K562 (cell line): Measurements from ENCODE around the gene STK36. TPM values are rescaled to one million over a fixed set of nuclear protein-coding genes. Genes with fewer than 3 reads are reported as not detected.

ENCODE experiments used
- CEBPG ChIP-seq, 3 experiments: fragments of 200-800 bp in 1 of 3; sonication (Bioruptor generic) in 1 of 3; sonication (generic) in 1 of 3; formaldehyde crosslinking in 1 of 3; IDR thresholded peaks in 2 of 3; conservative IDR thresholded peaks in 1 of 3; 2 replicates each; pipeline versions ENCODE4 v1.6.1 to v1.8.0; 2016 to 2022; ENCODE audit warnings: missing compliant biosample characterization in 2 of 3, missing genetic modification characterization in 2 of 3, mild to moderate bottlenecking in 1 of 3, missing genetic modification reagents in 1 of 3
- GMEB1 ChIP-seq: fragments of 250-450 bp; sonication (Bioruptor Pico); IDR thresholded peaks from 2 replicates; pipeline ENCODE4 v1.4.0; 2020; ENCODE audit warnings: mild to moderate bottlenecking
- JUNB ChIP-seq: fragments of 450-650 bp; formaldehyde crosslinking; conservative IDR thresholded peaks from 2 replicates; pipeline ENCODE4 v1.4.0; 2020; ENCODE audit warnings: mild to moderate bottlenecking
- NBN ChIP-seq: fragments of 450-650 bp; IDR thresholded peaks from 2 replicates; pipeline ENCODE4 v1.6.1; 2016; ENCODE audit warnings: low read depth, mild to moderate bottlenecking
- NFATC3 ChIP-seq: fragments of 450-650 bp; IDR thresholded peaks from 2 replicates; pipeline ENCODE4 v1.6.1; 2017; ENCODE audit warnings: mild to moderate bottlenecking
- PHB2 ChIP-seq: fragments of 450-650 bp; IDR thresholded peaks from 2 replicates; pipeline ENCODE4 v1.6.1; 2017; ENCODE audit warnings: low read depth
- POLR2G ChIP-seq: fragments of 200-400 bp; formaldehyde crosslinking; IDR thresholded peaks from 2 replicates; pipeline ENCODE4 v1.6.1; 2017; ENCODE audit warnings: low read depth, mild to moderate bottlenecking, antibody characterized with exemption, low read length, moderate library complexity
- PTTG1 ChIP-seq: fragments of 450-650 bp; IDR thresholded peaks from 2 replicates; pipeline ENCODE4 v1.6.1; 2016; ENCODE audit warnings: low read depth, mild to moderate bottlenecking, missing genetic modification characterization, missing compliant biosample characterization
- TAF15 ChIP-seq: fragments of 200-400 bp; formaldehyde crosslinking; IDR thresholded peaks from 2 replicates; pipeline ENCODE4 v1.6.1; 2017; ENCODE audit warnings: mild to moderate bottlenecking, low read depth, low read length, moderate library complexity
- TCF7L2 ChIP-seq: fragments of 150-350 bp; IDR thresholded peaks from 2 replicates; pipeline ENCODE4 v1.6.1; 2016; ENCODE audit warnings: low read depth, mild to moderate bottlenecking, low read length, moderate library complexity
- YBX1 ChIP-seq: fragments of 450-650 bp; IDR thresholded peaks from 2 replicates; pipeline ENCODE4 v1.7.1; 2016; ENCODE audit warnings: mild to moderate bottlenecking
- ZNF146 ChIP-seq: IDR thresholded peaks from one replicate; pipeline ENCODE4 v1.6.1; 2018; ENCODE audit warnings: missing compliant biosample characterization; ENCODE audit not compliant: unreplicated experiment
- ZNF436 ChIP-seq: fragments of 250-450, 450-650 bp; sonication (Bioruptor Pico); formaldehyde crosslinking; IDR thresholded peaks from 2 replicates; pipeline ENCODE4 v1.7.0; 2020; ENCODE audit warnings: mild to moderate bottlenecking
- ZNF592 ChIP-seq: fragments of 450-650 bp; IDR thresholded peaks from 2 replicates; pipeline ENCODE4 v1.6.1; 2017; ENCODE audit warnings: antibody characterized with exemption, mild to moderate bottlenecking
- polyA plus RNA-seq, 8 experiments: library from polyadenylated mRNA; depleted of rRNA in 4 of 8; stranded (reverse) in 5 of 8; unstranded in 3 of 8; fragments of >200 nt; fragmentation: Nextera tagmentation in 2 of 8; fragmentation: Illumina TruSeq in 1 of 8; extraction: Ambion mirVana in 2 of 8; extraction: Trizol in 1 of 8; gene quantifications; 2 replicates each; pipeline versions ENCODE4 v1.2.1 to v1.2.3, GENCODE V29; 2011 to 2014; ENCODE audit warnings: inconsistent platforms in 1 of 8, missing spikeins in 1 of 8
- total RNA-seq, 7 experiments: library from RNA; depleted of rRNA in 6 of 7; stranded (reverse); fragments of >200 nt in 6 of 7; fragmentation: Illumina TruSeq in 2 of 7; extraction: Trizol in 2 of 7; gene quantifications; 2 replicates each; pipeline versions ENCODE4 v1.2.1 to v1.2.3, GENCODE V29; 2011 to 2021; ENCODE audit warnings: low replicate concordance in 1 of 7
- TF ChIP-seq, protein P1 (sequence below): conservative IDR thresholded peaks from 2 replicates; pipeline ENCODE4 v1.6.1; 2011; ENCODE audit warnings: low read depth, mild to moderate bottlenecking, low read length; ENCODE audit not compliant: control insufficient read depth
- TF ChIP-seq, protein P2 (sequence below): fragments of 250-450 bp; sonication (Bioruptor Pico); IDR thresholded peaks from 2 replicates; pipeline ENCODE4 v1.9.0; 2021; ENCODE audit warnings: mild to moderate bottlenecking, inconsistent platforms

STK36 gene
- total and polyA plus RNA-seq, 9 of the 15 experiments (the other 6 are each of a cell fraction or from before 2014, with no cell fraction given), result 3.5 to 12.4 (median 6.7) TPM

DNA sequence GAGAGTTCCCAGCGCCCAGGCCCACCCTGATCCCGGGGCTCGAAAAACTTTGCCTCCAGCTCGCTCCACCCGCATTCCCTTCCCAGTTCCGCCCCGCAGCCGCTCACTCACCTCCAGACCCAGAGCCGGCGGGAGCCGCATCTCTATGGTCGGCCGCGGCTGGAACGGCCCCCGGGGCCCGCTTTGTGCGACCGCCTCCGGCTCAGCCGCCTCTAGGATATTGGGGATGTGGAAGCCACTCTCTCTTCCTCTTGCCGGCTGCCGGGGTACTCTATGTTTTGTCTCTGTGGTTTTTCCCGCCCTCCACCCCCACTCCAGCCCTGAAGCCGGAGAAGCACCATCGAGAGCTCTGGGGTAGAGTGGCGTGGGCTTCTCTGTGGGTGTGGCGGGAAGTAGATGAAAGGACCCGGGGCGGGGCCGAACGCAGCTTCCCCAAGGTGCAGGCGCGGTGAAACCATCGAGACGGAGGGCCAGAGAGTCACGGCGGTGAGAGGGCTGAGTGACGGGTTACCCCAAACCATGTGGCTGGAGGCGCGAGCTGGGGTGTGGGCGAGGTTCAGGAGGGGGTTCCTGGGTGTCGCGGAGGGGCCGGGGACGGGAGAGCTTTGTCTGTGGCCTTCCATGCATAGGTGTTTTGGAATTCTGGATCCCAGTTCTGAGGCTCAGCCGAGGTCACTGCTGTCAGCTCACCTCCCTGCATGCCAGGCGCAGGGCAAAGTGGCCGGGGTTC, 12.5 kb upstream of the STK36 start, which contains the start of the genes BCS1L and ZNF142 (continued):
- TF ChIP-seq TAF15 (no peak), ZNF146 (no peak), TCF7L2 (0 out of 2 replicates have a peak, but pooled peaks have one; percentile 21), GMEB1 (CRISPR knock-in tag) (no peak), YBX1 (no peak), POLR2G (peak; percentile 91), PHB2 (no peak), PTTG1 (no peak), CEBPG (CRISPR knock-in tag; IDR thresholded peaks at IDR 0.05) (no peak), CEBPG (tag; conservative IDR thresholded peaks at IDR 0.05 in 1 of 2, IDR thresholded peaks at IDR 0.05 in 1 of 2) (no peak), NFATC3 (no peak), NBN (peak; percentile 49; the same call in 1 of the 2 replicates), ZNF436 (CRISPR knock-in tag) (no peak), ZNF592 (no peak), JUNB (no peak)
- TF ChIP-seq, protein P1, sequence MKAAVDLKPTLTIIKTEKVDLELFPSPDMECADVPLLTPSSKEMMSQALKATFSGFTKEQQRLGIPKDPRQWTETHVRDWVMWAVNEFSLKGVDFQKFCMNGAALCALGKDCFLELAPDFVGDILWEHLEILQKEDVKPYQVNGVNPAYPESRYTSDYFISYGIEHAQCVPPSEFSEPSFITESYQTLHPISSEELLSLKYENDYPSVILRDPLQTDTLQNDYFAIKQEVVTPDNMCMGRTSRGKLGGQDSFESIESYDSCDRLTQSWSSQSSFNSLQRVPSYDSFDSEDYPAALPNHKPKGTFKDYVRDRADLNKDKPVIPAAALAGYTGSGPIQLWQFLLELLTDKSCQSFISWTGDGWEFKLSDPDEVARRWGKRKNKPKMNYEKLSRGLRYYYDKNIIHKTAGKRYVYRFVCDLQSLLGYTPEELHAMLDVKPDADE, result 0 out of 2 replicates have a peak, but pooled peaks have one; percentile 41
- TF ChIP-seq, protein P2, sequence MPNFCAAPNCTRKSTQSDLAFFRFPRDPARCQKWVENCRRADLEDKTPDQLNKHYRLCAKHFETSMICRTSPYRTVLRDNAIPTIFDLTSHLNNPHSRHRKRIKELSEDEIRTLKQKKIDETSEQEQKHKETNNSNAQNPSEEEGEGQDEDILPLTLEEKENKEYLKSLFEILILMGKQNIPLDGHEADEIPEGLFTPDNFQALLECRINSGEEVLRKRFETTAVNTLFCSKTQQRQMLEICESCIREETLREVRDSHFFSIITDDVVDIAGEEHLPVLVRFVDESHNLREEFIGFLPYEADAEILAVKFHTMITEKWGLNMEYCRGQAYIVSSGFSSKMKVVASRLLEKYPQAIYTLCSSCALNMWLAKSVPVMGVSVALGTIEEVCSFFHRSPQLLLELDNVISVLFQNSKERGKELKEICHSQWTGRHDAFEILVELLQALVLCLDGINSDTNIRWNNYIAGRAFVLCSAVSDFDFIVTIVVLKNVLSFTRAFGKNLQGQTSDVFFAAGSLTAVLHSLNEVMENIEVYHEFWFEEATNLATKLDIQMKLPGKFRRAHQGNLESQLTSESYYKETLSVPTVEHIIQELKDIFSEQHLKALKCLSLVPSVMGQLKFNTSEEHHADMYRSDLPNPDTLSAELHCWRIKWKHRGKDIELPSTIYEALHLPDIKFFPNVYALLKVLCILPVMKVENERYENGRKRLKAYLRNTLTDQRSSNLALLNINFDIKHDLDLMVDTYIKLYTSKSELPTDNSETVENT (CRISPR knock-in tag), result 0 out of 2 replicates have a peak, but pooled peaks have one; percentile 26
